Endothelial cell of umbilical vein (primary cell): ENCODE results near the gene GCH1. TPM values are rescaled to one million over a fixed set of nuclear protein-coding genes. Genes with fewer than 3 reads are reported as not detected.

ENCODE experiments used
- BruUV-seq: library from RNA; stranded (reverse); fragments of 400-500 nt; replicated peaks from 2 replicates; lab custom pipeline; 2021; lab: Mats Ljungman, UMichigan
- CTCF ChIA-PET: fragments of 300-600, 350-600 bp; sonication (Branson Sonifier 250); formaldehyde crosslinking; loops from one replicate; lab custom pipeline; 2021; ENCODE audit warnings: antibody characterized with exemption, inconsistent platforms; lab: Charles Lee
- POLR2A ChIA-PET: fragments of 300-600, 350-600 bp; sonication (Branson Sonifier 250); formaldehyde crosslinking; loops from one replicate; lab custom pipeline; 2021; ENCODE audit warnings: antibody characterized with exemption, inconsistent platforms; lab: Charles Lee
- DNase-seq: peaks from one replicate; pipeline ENCODE4 v3.0.0-alpha.2; 2011; ENCODE audit warnings: low read depth, low spot score
- FAIRE-seq: peaks from 2 replicates; lab custom pipeline; 2011; peaks lifted over from hg19 to GRCh38; lab: Jason Lieb, UNC
- H2AFZ ChIP-seq: 2 replicates; pipeline ENCODE4 v1.6.0; 2012; ENCODE audit warnings: low read depth, low read length, control low read depth, inconsistent platforms
- H3K27ac ChIP-seq: 2 replicates; pipeline ENCODE4 v1.5.1; 2011; ENCODE audit warnings: low read depth, mild to moderate bottlenecking, control low read depth, low read length, moderate library complexity; ENCODE audit not compliant: insufficient read depth
- H3K27me3 ChIP-seq, 2 experiments: 2 replicates each; pipeline versions ENCODE4 v1.6.0 to v1.6.1; 2011; ENCODE audit warnings: low read length in 2 of 2, mixed read lengths in 1 of 2; ENCODE audit not compliant: control insufficient read depth in 2 of 2, insufficient read depth in 2 of 2
- H3K36me3 ChIP-seq, 2 experiments: 2 replicates in 1 of 2; 3 replicates in 1 of 2; pipeline ENCODE4 v1.5.1; 2011; ENCODE audit warnings: low read length in 2 of 2, mild to moderate bottlenecking in 1 of 2, moderate library complexity in 1 of 2; ENCODE audit not compliant: control insufficient read depth in 2 of 2, insufficient read depth in 2 of 2; ENCODE audit errors: extremely low read depth in 1 of 2
- H3K4me1 ChIP-seq: 3 replicates; pipeline ENCODE4 v1.5.1; 2011; ENCODE audit warnings: mild to moderate bottlenecking, low read length; ENCODE audit not compliant: control insufficient read depth, insufficient read depth; ENCODE audit errors: extremely low read depth
- H3K4me2 ChIP-seq: 2 replicates; pipeline ENCODE4 v1.6.1; 2011; ENCODE audit warnings: low read length, control low read depth, mixed read lengths; ENCODE audit not compliant: insufficient read depth
- H3K4me3 ChIP-seq, 3 experiments: fragments of 200-600 bp in 1 of 3; sonication (generic), shearing (Covaris generic) in 1 of 3; replicated peaks in 1 of 3; 2 replicates each; pipeline ENCODE4 v1.5.1; 2011 to 2016; ENCODE audit warnings: control low read depth in 3 of 3, low read length in 3 of 3, mild to moderate bottlenecking in 2 of 3, inconsistent platforms in 1 of 3, low read depth in 1 of 3, moderate library complexity in 1 of 3; ENCODE audit not compliant: insufficient read depth in 1 of 3
- H3K79me2 ChIP-seq: 2 replicates; pipeline ENCODE4 v1.6.0; 2012; ENCODE audit warnings: low read length, inconsistent platforms; ENCODE audit not compliant: control insufficient read depth, insufficient read depth
- H3K9ac ChIP-seq: replicated peaks from 2 replicates; pipeline ENCODE3; 2011; ENCODE audit warnings: low read length, control low read depth; ENCODE audit not compliant: insufficient read depth; ENCODE audit errors: extremely low read depth
- H3K9me1 ChIP-seq: replicated peaks from 3 replicates; pipeline ENCODE4 v1.6.0; 2011; ENCODE audit warnings: mild to moderate bottlenecking, low read length; ENCODE audit not compliant: control insufficient read depth, insufficient read depth; ENCODE audit errors: extremely low read depth
- H3K9me3 ChIP-seq: replicated peaks from 2 replicates; pipeline ENCODE4 v1.5.1; 2012; ENCODE audit warnings: low read length, inconsistent platforms; ENCODE audit not compliant: control insufficient read depth, insufficient read depth
- H4K20me1 ChIP-seq: replicated peaks from 2 replicates; pipeline ENCODE3; 2011; ENCODE audit warnings: mild to moderate bottlenecking, low read length; ENCODE audit not compliant: control insufficient read depth, insufficient read depth; ENCODE audit errors: extremely low read depth
- EZH2 ChIP-seq: IDR thresholded peaks from 2 replicates; pipeline ENCODE4 v1.6.1; 2012; ENCODE audit warnings: borderline replicate concordance, low read depth, mild to moderate bottlenecking, moderate library complexity, low read length, inconsistent platforms; ENCODE audit not compliant: severe bottlenecking
- FOS ChIP-seq: IDR thresholded peaks from 2 replicates; pipeline ENCODE4 v1.6.1; 2011; ENCODE audit warnings: mild to moderate bottlenecking, low read length, moderate library complexity, borderline replicate concordance; ENCODE audit not compliant: insufficient read depth
- GATA2 ChIP-seq: IDR thresholded peaks from 2 replicates; pipeline ENCODE4 v1.7.0; 2011; ENCODE audit warnings: low read depth, mild to moderate bottlenecking, moderate library complexity, mixed read lengths, low read length; ENCODE audit not compliant: insufficient read length, insufficient read depth
- JUN ChIP-seq: IDR thresholded peaks from 2 replicates; pipeline ENCODE4 v1.6.1; 2011; ENCODE audit warnings: borderline replicate concordance, low read depth; ENCODE audit not compliant: insufficient read length, insufficient read depth
- MAX ChIP-seq: IDR thresholded peaks from 2 replicates; pipeline ENCODE4 v1.6.1; 2011; ENCODE audit not compliant: insufficient read depth, insufficient read length
- MYC ChIP-seq: IDR thresholded peaks from one replicate; pipeline ENCODE4 v1.6.1; 2011; ENCODE audit warnings: mild to moderate bottlenecking, low read depth, low read length
- POLR2A ChIP-seq: IDR thresholded peaks from 2 replicates; pipeline ENCODE4 v1.6.1; 2012; ENCODE audit warnings: low read depth, mild to moderate bottlenecking, control low read depth, low read length
- POLR2AphosphoS5 ChIP-seq: IDR thresholded peaks from 2 replicates; pipeline ENCODE4 v1.6.1; 2012; ENCODE audit warnings: low read depth, mild to moderate bottlenecking, control low read depth, low read length, moderate library complexity; ENCODE audit not compliant: insufficient read depth
- dilution Hi-C: fragments of 300-500 bp; cut with MboI; formaldehyde crosslinking; loops from one replicate; pipeline ENCODE4 v1.15.0; 2019; ENCODE audit warnings: low sequenced_read_pairs; ENCODE audit not compliant: extremely low pct_ligation_motif_present
- intact Hi-C: fragments of 100-400 bp; cut with micrococcal nuclease; formaldehyde crosslinking; loops from one replicate; pipeline ENCODE4 v1.10.0; 2022
- polyA plus RNA-seq, 4 experiments: library from polyadenylated mRNA; depleted of rRNA in 3 of 4; stranded (reverse) in 3 of 4; unstranded in 1 of 4; fragments of >200 nt; gene quantifications; 2 replicates each; pipeline versions ENCODE4 v1.2.1 to v1.2.3, GENCODE V29; 2011 to 2012; ENCODE audit warnings: missing spikeins in 1 of 4
- total RNA-seq: library from RNA; stranded (reverse); gene quantifications from 2 replicates; pipeline ENCODE4 v1.2.3, GENCODE V29; 2021
- TF ChIP-seq, protein P1 (sequence below), 2 donors: IDR thresholded peaks; 1 replicate in 1 of 2; 2 replicates in 1 of 2; pipeline ENCODE4 v1.5.1; 2011; ENCODE audit warnings: low read length in 2 of 2, mild to moderate bottlenecking in 2 of 2, moderate library complexity in 2 of 2, control low read depth in 1 of 2, inconsistent platforms in 1 of 2, low read depth in 1 of 2; ENCODE audit not compliant: insufficient read depth in 1 of 2; ENCODE audit errors: extremely low read depth in 1 of 2

Gene GCH1
- total and polyA plus RNA-seq, 2 donors (not counting 3 experiments of a cell fraction or from before 2014, with no cell fraction given): 3.6 to 4.6 TPM

DNA sequence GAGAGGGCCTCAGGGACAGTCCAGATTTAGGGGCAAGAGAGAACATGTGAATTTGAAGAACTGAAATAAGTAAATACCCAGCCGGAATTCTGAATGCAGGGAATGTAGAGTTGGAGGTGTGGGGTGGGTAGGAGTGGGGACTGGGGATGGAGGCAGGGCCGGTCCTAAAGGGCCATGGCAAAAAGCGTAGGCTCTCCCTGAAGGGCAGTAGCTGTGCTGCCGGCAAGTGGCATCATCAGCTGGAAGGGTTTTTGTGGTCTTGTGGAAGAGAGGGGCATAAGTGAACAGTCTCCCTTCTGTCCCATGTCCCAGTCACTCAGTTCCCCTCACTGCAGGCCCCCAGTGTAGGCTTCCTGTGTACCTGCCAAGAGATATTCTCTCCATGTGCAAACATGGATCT, 104.6 kb downstream of the GCH1 start:
- DNase-seq: no peak
- H3K27ac ChIP-seq: no peak overlapping the region
- no peaks in the 10 kb centered on the region for H3K9me1 ChIP-seq
- no peak for TF ChIP-seq POLR2A
- no peak for TF ChIP-seq JUN
- TF ChIP-seq, protein P1, sequence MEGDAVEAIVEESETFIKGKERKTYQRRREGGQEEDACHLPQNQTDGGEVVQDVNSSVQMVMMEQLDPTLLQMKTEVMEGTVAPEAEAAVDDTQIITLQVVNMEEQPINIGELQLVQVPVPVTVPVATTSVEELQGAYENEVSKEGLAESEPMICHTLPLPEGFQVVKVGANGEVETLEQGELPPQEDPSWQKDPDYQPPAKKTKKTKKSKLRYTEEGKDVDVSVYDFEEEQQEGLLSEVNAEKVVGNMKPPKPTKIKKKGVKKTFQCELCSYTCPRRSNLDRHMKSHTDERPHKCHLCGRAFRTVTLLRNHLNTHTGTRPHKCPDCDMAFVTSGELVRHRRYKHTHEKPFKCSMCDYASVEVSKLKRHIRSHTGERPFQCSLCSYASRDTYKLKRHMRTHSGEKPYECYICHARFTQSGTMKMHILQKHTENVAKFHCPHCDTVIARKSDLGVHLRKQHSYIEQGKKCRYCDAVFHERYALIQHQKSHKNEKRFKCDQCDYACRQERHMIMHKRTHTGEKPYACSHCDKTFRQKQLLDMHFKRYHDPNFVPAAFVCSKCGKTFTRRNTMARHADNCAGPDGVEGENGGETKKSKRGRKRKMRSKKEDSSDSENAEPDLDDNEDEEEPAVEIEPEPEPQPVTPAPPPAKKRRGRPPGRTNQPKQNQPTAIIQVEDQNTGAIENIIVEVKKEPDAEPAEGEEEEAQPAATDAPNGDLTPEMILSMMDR (IDR thresholded peaks at IDR 0.05; ENCODE audit: extremely low read depth in 1 of 2, insufficient read depth in 1 of 2, low read depth in 1 of 2, low read length in 2 of 2): no peak
- H3K9ac ChIP-seq: no peak overlapping the region
- POLR2A ChIA-PET: no interaction called here
- no peak for FAIRE-seq
- CTCF ChIA-PET: no interaction called here
- H3K4me3 ChIP-seq: no peak overlapping the region
- no peaks in the 10 kb centered on the region for H3K27me3 ChIP-seq
- no peaks in the 10 kb centered on the region for H4K20me1 ChIP-seq
- H3K79me2 ChIP-seq: no peaks in the 10 kb centered on the region
- dilution Hi-C loops (no loop called here), intact Hi-C loops (no loop called here)
- peaks cover 13% of the 10 kb centered on the region for H3K4me1 ChIP-seq
- no TSS peak for BruUV-seq
- H3K4me2 ChIP-seq: no peak overlapping the region
- H2AFZ ChIP-seq: no peak overlapping the region
- no peaks in the 10 kb centered on the region for H3K9me3 ChIP-seq
- H3K36me3 ChIP-seq: no peaks in the 10 kb centered on the region

DNA sequence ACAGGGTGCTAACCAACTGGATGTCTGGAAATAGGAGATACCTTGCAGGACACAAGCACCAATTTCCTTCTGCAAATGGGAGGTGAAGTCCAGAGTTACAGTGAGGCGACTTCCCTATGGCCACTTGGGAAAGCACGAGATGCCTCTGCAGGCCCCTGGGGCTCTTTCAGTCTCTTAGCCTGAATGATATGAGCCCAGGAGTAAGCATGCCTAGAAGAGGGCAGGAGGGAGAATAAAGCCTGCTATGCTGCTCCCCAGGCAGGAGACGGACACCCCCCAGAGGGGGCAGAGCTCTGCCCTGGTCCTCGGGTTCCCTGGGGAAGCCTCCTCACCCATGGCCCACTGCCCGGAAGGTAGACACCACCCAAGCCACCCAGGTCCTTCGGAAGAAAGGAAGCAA, 105.1 kb downstream of the GCH1 start:
- intact Hi-C loops: no loop called here
- Histone ChIP-seq H3K4me2 (no peak overlapping the region), H3K9me1 (no peaks in the 10 kb centered on the region), H4K20me1 (no peaks in the 10 kb centered on the region), H3K9me3 (no peaks in the 10 kb centered on the region), H3K27me3 (no peaks in the 10 kb centered on the region), H3K4me1 (peaks cover 13% of the 10 kb centered on the region), H3K4me3 (no peak overlapping the region), H3K36me3 (no peaks in the 10 kb centered on the region), H2AFZ (no peak overlapping the region), H3K79me2 (no peaks in the 10 kb centered on the region), H3K27ac (no peak overlapping the region), H3K9ac (no peak overlapping the region)
- dilution Hi-C loops: no loop called here
- no TSS peak for BruUV-seq
- ChIA-PET CTCF (no interaction called here), POLR2A (no interaction called here)
- TF ChIP-seq MYC (no peak), JUN (no peak), POLR2A (no peak), MAX (no peak), FOS (no peak), POLR2AphosphoS5 (no peak), EZH2 (no peak), GATA2 (no peak)
- TF ChIP-seq, protein P1 (IDR thresholded peaks at IDR 0.05; ENCODE audit: extremely low read depth in 1 of 2, insufficient read depth in 1 of 2, low read depth in 1 of 2, low read length in 2 of 2): no peak
- DNase-seq: no peak
- FAIRE-seq: no peak
